ENCODE measurements around the gene SPEF2. TPM values are rescaled to one million over a fixed set of nuclear protein-coding genes. Genes with fewer than 3 reads are reported as not detected.
"Not testable (repeated sequence)": the region's sequence is repeated elsewhere in the genome, so short reads cannot be mapped to it uniquely, and the experiment has no call there.

Gene SPEF2
- total RNA-seq, 1 donor from 2014 or later = 0.96 TPM

DNA sequence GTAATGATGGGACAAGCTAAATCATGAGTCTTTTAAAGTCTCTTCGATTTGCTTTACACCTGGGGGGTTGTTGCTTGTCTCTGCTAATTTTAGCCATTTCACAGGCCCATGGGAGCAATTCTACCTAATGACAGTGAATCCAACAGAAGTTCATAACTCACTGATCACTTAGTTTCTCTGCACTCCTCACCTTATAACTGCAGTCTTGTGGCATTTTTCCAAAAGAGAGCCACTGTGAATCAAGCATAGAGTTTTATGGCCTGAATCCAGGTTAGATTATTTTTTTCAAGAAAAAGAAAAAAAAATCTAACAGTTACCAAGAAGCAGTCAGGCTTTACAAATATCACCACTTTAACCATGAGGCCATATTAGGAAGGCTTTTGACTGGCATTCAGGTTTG lies 237.5 kb downstream of the SPEF2 start:
- no peak for DNase-seq
- no peak overlapping the region for H3K27ac Mint-ChIP-seq (ENCODE audit: unreplicated experiment)
- no peaks in the 10 kb centered on the region for H3K36me3 Mint-ChIP-seq (ENCODE audit: unreplicated experiment)
- H3K27me3 Mint-ChIP-seq (ENCODE audit: unreplicated experiment) = no peaks in the 10 kb centered on the region
- H3K4me3 Mint-ChIP-seq (ENCODE audit: unreplicated experiment) = no peak overlapping the region
- TF ChIP-seq, protein P1, sequence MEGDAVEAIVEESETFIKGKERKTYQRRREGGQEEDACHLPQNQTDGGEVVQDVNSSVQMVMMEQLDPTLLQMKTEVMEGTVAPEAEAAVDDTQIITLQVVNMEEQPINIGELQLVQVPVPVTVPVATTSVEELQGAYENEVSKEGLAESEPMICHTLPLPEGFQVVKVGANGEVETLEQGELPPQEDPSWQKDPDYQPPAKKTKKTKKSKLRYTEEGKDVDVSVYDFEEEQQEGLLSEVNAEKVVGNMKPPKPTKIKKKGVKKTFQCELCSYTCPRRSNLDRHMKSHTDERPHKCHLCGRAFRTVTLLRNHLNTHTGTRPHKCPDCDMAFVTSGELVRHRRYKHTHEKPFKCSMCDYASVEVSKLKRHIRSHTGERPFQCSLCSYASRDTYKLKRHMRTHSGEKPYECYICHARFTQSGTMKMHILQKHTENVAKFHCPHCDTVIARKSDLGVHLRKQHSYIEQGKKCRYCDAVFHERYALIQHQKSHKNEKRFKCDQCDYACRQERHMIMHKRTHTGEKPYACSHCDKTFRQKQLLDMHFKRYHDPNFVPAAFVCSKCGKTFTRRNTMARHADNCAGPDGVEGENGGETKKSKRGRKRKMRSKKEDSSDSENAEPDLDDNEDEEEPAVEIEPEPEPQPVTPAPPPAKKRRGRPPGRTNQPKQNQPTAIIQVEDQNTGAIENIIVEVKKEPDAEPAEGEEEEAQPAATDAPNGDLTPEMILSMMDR (IDR thresholded peaks at IDR 0.05; ENCODE audit: partially characterized antibody, unreplicated experiment) = no peak
- H3K4me1 Mint-ChIP-seq (ENCODE audit: low read depth, unreplicated experiment) = no peaks in the 10 kb centered on the region
- no peaks in the 10 kb centered on the region for H3K9me3 Mint-ChIP-seq (ENCODE audit: unreplicated experiment)

DNA sequence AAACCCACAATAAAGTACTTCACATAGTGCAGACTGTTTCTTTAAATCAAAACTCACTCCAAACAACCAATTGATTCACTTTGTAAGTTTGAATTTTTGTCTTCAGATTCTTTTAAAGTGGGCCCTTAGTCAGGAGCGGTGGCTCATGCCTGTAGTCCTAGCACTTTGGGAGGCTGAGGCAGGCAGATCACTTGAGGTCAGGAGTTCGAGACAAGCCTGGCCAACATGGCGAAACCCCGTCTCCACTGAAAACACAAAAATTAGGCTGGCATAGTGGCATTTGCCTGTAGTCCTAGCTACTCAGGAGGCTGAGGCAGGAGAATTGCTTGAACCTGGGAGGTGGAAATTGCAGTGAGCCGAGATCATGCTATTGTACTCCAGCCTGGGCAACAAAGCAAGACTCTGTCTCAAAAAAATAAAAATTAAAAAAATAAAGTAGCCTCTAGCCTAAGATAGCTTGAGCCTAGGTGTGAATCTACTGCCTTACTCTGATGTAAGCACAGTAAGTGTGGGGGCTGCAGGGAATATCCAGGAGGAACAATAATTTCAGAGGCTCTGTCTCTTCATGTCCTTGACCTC lies 238.6 kb downstream of the SPEF2 start:
- H3K4me1 Mint-ChIP-seq (ENCODE audit: low read depth, unreplicated experiment); H3K4me3 Mint-ChIP-seq (ENCODE audit: unreplicated experiment); H3K27ac Mint-ChIP-seq (ENCODE audit: unreplicated experiment); H3K36me3 Mint-ChIP-seq (ENCODE audit: unreplicated experiment); H3K9me3 Mint-ChIP-seq (ENCODE audit: unreplicated experiment); H3K27me3 Mint-ChIP-seq (ENCODE audit: unreplicated experiment); DNase-seq: not testable (repeated sequence)

DNA sequence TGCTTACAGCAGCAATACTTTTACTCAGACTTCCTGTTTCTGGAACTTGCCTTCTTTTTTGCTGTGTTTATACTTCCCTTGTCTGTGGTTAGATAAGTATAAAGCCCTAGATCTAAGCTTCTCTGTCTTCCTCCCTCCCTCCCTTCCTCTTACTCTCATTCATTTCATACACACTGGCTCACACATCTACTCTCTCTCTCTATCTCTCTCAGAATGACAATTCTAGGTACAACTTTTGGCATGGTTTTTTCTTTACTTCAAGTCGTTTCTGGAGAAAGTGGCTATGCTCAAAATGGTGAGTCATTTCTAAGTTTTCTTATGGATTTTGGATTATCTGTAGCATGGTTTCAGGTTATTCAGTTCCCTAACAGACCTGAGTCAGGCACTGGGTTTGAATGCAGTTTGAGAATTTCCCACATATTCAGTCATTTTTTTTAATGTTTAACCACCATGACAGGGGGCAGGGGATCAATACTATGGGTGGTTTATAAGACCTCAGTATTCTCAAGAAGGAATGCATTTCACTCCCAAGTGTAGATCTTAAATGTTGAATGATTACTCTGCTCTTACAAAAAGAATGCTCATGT lies 239.2 kb downstream of the SPEF2 start, which contains the start of gene IL7R:
IL7R (plus strand) TSS at position 127 of the 587 bp plus-strand sequence; CDS start at position 214, 87 bp downstream.
- Mint-ChIP-seq H3K27me3 (ENCODE audit: unreplicated experiment) (no peaks in the 10 kb centered on the region), H3K9me3 (ENCODE audit: unreplicated experiment) (no peaks in the 10 kb centered on the region), H3K27ac (ENCODE audit: unreplicated experiment) (no peak within 1 kb of the TSS), H3K4me3 (ENCODE audit: unreplicated experiment) (no peak within 1 kb of the TSS), H3K36me3 (ENCODE audit: unreplicated experiment) (no peaks in the 10 kb centered on the region), H3K4me1 (ENCODE audit: low read depth, unreplicated experiment) (no peaks in the 10 kb centered on the region)
- TF ChIP-seq, protein P1 (IDR thresholded peaks at IDR 0.05; ENCODE audit: partially characterized antibody, unreplicated experiment) = no peak
- DNase-seq = no peak

DNA sequence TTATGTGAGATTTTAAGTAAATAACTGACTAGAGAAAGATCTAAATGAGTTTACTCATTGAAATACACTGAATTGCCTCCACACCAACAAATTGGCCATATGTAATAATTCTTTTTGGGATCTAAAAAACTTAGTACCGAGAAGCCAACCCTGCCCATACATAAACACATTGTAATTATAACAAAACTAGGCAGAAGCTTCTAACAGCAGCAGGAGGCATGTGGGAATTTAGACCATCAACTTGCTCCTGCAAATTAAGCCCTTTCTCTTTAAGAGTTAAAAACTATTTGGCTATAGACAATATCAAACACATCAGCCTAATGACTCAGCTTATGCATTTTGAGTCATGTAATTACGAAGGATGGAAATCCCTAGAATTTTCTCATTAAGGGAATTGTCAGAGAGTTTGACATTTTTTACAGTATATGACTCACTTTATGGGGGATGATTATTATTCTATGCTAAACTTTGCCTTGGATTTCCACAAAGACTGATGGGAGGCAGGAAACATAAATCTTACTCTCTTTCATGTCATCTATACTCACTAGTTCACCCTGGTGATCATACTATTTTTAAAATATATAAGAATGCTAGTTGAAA lies 240.0 kb downstream of the SPEF2 start:
- Mint-ChIP-seq H3K27ac (ENCODE audit: unreplicated experiment) (no peak overlapping the region), H3K27me3 (ENCODE audit: unreplicated experiment) (no peaks in the 10 kb centered on the region), H3K4me1 (ENCODE audit: low read depth, unreplicated experiment) (no peaks in the 10 kb centered on the region), H3K36me3 (ENCODE audit: unreplicated experiment) (no peaks in the 10 kb centered on the region), H3K4me3 (ENCODE audit: unreplicated experiment) (no peak overlapping the region), H3K9me3 (ENCODE audit: unreplicated experiment) (no peaks in the 10 kb centered on the region)
- no peak for DNase-seq
- TF ChIP-seq, protein P1 (IDR thresholded peaks at IDR 0.05; ENCODE audit: partially characterized antibody, unreplicated experiment) = no peak

DNA sequence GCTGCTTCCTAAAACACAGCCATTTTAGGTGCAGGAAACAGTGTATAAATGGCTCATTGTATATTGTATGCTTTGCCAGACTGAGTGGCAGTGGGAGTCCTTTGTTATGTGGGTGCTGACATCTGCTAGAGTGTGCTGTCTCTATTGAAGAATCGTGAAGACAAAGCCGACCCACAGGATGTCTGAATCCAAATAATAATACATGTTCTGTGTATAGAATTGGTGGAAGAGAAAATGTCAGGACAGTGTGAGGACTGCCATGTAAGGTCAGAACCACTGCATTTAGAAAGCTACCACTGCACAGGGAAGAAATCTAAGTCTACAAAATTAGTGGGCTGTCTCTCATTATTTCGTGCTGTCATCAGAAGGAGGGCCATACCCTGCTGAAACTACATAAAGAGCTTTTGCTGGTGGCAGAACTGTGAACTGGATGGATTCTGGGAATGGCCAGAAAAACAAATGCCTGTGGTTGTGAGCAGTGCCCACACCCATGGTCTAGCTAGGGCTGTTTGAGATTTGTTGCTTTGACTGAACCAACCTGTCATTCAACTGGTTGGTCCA lies 241.5 kb downstream of the SPEF2 start:
- Mint-ChIP-seq H3K4me1 (ENCODE audit: low read depth, unreplicated experiment) (no peaks in the 10 kb centered on the region), H3K4me3 (ENCODE audit: unreplicated experiment) (no peak overlapping the region), H3K36me3 (ENCODE audit: unreplicated experiment) (no peaks in the 10 kb centered on the region), H3K27me3 (ENCODE audit: unreplicated experiment) (no peaks in the 10 kb centered on the region), H3K9me3 (ENCODE audit: unreplicated experiment) (no peaks in the 10 kb centered on the region), H3K27ac (ENCODE audit: unreplicated experiment) (no peak overlapping the region)
- no peak for DNase-seq
- TF ChIP-seq, protein P1 (IDR thresholded peaks at IDR 0.05; ENCODE audit: partially characterized antibody, unreplicated experiment) = no peak

Measured in glutamatergic neuron (in vitro differentiated cells).